ENCODE measurements around the gene TSPAN9.

Gene TSPAN9

DNA sequence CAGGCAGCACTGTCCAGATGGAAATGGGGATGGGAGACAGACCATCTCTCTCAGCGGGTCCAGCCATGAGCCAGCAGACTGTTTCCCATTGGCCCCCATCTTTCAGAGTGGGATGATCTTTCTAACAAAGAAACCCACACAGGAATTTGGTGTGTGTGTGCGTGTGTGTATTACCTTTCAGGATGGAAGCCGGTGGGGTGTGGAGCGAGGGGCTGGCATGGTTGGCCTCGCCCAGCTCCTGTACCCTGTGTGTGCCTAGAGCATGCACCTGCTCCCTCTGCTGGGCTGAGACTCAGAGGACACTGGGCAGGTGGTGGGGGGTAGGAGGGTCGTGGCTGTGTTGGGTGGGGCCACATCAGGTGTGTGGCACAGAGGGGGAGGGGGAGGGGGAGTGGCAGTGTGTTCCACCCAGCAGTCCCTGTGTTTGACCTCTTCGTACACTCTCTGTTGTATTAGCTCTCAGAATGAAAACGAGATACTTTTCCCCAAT lies 33.0 kb upstream of the TSPAN9 start:
- no peak for DNase-seq

DNA sequence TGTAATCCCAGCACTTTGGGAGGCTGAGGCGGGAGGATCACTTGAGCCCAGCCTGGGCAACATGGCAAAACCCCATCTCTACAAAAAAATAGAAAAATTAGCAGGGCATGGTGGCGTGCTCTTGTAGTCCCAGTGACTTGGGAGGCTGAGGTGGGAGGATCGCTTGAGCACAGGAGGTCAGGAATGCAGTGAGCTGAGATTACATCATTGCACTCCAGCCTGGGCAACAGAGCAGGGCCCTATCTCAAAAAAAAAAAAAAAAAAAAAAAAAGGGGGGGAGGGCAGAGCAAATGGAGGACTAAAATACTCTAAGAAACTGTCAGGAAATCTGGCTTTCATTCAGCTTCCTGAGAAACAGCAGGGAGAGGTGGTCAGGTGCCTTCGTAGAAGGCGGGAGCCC lies 31.7 kb upstream of the TSPAN9 start:
- DNase-seq: no peak

DNA sequence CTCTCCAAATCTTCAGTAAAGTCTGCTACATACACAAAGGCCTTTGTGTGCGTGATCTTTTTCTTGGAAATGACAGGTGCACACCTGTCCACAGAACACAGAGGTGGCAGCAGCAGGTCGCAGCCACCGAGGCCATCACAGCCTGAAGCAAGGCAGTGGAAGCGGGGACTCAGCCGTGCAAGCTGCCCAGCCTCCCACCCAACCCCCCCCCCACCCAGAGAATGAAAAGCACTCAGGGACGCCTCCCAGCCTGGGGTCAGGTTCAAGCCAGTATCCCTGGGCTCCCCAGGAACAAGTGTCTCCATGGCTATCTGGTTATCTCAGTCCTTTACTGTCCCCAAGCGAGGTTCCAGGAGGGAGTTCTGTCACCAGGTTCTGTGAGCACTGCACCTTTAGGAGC lies 31.2 kb upstream of the TSPAN9 start:
- no peak for DNase-seq

DNA sequence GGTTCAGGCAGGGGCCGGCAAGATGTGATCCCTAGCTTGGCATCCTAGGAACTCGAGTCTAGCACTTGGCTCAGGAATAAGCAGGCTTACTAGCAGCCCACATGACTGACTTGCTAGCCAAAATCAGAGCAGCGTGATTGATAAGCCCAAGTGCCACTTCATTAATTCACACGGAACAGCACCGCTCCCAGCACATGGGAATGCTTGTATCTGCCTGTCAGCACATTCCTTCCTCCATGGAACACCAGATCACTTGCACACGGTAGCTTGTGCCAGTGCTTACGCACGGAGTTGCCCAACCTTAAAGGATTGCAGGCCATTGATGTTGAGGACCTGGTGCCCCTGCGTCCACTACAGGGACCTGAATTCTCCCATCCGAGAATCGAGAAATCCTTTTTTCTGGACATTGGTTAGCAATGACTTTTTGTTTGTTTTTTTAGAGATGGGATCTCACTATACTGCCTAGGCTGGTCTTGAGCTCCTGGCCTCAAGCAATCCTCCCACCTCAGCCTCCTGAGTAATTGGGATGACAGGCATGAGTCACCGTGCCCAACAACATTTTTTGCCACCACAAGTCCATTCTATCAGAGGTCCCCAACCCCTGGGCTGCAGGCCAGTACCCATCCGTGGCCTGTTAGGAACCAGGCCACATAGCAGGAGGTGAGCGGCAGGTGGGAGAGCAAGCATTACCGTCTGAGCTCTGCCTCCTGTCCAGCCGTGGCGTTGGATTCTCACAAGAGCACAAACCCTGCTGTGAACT lies 30.6 kb upstream of the TSPAN9 start:
- DNase-seq: no peak

DNA sequence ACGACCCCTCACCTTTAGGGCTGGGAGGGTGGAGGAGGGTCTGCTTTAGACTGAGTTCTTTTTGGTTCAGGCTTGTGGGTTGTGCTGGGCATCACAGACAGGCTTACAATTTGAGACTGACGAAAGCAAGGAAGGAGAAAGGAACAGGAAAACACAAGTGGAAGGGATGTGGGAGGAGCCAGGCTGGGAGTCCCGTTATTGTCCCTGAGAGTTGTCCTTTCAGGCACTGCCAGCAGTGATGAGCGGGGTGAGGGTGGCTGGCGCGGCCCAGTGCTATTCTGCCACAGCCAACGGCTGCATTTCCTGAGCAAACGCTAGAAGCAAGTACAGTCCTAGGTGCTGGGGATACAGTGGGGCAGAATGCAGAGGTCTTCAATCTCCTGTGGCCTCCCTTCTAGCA lies 29.2 kb upstream of the TSPAN9 start:
- no peak for DNase-seq

DNA sequence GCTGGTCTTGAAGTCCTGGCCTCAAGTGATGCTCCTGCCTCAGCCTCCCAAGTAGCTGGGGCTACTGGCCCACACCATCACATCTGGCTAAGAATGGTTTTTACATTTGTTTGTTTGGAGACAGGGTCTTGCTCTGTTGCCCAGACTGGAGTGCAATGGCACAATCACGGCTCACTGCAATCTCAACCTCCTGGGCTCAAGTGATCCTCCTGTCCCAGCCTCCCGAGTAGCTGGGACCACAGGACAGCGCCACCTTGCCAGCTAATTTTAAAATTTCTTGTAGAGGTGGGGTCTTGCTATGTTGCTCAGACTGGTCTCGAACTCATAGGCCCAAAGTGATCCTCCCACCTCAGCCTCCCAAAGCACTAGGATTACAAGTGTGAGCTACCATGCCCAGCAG lies 28.6 kb upstream of the TSPAN9 start:
- DNase-seq: no peak

DNA sequence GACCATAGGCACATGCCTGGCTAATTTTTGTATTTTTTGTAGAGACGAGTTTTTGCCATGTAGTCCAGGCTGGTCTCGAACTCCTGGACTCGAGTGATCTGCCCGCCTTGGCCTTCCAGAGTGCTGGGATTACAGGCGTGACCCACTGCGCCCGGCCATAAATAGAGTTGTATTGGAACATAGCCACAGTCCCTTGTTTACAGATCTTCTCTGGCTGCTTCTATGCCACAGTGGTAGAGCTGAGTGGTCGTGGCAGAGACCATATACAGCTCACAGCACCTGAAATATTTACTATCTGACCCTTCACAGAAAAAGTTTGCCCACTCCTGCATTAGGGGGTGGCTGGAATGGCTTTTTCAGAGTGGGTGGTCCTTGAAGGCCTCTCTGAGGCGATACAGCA lies 28.0 kb upstream of the TSPAN9 start:
- no peak for DNase-seq

DNA sequence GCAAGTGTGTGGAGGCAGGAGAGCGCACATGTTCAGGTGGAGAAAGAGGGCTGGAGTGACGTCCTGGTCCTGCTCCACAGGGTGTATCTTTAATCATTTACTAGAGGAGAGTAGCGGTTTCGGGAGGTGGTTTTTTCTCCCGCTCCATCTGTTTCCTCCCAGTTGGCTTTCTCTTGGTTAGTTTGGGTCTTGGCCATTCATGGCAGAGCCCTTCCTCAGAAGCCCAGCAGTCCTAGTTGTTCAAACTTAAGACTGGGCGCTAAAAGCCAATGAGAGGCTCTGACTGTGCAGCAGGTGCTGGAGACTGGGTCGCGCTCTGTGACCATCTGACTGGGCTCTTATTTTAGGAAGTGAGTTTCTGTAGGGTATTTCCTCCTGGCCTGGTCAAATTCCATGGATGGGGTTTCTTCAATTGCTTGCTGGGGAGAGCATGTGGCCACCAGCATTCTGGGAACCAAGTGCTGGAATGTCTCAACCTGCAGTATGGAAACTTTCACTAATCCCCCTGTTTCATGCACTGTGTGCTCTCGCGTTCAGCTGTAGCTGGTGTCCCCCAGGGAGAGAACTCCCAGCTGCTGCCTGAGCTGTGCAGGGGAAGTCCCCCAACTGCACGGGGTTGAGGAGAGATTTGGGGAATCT lies 27.4 kb upstream of the TSPAN9 start:
- peak; percentile 36 to 53 (median 45) for DNase-seq

DNA sequence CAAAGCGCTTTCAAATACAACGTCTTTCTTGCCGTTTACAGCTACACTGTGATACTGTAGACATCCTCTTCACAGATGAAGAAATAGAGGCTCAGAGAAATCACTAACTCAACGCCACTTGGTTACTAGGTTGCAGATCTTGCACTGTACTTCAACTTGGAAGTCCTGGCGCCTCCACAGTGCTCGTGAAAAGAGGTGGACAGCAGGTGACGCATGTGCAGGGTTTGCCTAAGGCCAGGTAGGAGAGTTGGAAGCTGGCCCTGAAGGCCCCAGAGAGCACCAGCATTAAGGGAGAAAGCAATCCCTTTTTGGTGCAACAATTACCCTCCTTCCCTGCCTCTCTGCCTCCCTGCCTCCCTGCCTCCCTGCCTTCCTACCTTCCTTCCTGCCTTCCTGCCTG lies 22.8 kb upstream of the TSPAN9 start:
- no peak for DNase-seq

DNA sequence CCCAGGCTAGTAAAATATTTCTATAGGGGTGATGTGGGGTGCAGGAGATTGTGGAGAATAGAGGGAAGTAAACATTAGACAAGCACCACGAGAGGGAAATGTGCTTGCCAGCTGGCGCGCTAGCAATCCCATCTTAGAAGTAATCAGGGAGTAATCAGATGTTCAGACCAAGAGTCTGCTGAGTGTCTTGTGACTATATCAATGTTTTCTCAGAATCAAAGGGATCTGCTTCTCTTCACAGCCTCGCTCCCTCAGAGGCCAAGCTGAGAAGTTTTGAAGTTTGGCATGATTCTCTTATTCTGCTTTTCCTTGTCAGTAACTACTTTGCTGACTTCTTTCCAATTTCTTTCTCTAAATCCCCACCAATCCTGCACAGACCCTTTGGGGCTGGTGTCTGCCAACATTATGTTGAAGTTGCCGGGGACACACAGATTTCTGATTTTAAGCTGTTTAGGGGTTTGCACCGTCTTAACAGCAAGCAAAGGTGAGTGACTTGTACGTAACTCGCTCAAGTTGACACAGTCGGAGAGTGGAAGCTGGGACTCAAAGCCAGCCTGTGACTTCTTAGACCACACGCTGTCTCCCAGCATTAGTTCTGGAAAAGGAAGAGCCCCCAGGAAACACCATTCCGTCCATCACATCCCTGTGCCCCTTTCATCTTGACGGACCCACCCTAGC lies 22.0 kb upstream of the TSPAN9 start:
- no peak for DNase-seq

DNA sequence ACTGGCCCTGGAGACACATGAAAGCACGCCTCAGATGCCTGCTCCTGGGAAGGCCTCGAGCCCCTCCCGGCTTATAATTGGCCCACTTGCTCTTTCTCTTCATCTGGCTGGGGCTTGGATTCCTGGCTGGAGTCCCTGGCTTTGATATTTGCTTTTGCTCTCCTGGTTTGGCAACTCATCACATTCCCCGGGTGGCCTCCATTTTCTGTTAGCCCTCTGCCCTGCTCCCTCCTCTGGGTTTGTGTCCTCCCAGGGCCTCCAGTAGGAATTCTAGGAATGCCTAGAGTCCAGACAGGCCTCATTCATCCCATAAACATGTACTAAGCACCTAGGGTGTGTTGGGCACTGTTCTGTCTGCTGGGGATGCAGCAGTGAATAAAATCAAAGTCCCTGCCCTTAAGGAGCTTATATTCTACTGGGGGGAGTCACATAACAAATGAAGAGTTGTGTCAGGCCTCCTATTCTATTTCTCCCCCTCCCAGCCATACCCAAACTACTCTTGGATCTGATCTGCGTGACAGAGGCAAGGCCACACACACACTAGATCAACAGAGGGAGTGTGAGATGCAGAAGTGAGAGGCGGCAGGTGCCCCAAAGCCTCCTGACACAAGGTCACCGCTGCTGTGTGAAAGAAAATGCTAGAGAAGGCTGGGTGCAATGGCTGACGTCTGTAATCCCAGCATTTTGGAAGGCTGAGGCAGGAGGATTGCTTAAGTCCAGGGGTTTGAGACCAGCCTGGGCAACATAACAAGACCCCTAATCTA lies 21.3 kb upstream of the TSPAN9 start:
- no peak for DNase-seq

DNA sequence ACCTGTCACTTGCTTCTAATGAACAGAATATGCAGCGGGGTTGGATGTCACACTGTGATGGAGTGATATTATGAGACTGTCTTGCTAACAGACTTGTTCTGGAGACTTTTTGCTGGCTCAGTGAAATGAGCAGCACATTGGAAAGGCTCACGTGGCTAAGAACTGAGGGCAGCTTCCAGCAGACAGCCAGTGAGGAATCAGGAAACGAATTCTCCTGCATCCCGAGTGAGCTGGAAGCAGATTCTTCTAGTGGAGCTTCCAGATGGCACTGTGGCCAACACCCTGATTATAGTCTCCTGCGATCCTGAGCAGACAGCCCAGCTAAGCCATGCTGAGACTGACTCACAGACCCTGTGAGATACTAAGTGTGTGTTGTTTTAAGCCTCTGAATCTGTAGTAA lies 16.1 kb upstream of the TSPAN9 start:
- DNase-seq: no peak

DNA sequence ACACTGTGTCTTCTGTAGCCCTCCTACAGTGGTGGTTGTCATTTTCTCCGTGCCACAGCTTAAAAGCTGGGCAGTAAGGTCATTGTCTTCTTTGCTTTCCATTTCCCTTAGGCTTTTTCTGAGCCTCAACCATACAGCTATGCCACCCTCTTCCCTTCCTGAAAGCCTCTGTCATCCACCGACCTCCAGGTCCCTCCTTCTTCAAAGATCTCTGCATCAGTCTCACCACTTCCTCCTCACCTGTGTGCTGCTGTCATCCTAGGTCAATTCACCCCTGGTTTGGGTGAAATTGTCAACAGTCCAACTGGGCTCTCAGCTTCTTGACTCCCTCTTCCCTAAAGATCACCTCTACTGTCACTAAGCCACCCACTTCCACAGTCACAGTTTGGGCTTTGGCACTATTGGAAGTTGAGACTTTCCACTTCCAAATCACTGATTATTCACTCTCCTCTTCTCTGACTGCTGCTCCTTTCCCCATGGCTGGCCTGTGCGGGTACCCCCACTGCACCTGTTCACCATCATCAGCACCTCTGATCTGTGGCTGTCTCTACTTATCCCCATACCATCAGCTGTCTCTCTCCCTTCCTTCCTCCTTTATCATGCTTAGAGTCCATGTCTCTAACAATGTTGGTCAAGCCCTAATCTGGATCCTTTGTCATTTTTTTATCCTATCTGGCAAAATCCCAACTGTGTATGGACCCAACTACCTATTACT lies 15.5 kb upstream of the TSPAN9 start:
- DNase-seq: no peak

DNA sequence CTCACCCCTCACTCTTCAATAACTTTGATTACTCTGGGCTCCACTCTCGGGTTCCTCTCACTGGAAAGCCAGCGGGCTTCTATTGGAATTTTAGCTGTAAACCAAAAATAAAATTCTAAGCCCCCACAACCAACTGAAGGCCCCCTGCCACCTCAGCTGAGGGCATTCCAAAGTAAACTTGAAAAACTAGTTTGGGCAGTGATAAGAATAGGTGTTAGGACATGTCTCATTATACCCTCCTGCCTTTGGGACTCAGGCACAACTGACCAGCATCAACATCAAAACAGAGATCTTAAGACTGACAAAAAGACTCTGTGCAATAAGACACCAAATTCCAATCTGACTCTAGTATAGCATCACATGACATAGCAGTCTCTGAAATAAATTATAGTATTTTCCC lies 11.9 kb upstream of the TSPAN9 start:
- DNase-seq: no peak

DNA sequence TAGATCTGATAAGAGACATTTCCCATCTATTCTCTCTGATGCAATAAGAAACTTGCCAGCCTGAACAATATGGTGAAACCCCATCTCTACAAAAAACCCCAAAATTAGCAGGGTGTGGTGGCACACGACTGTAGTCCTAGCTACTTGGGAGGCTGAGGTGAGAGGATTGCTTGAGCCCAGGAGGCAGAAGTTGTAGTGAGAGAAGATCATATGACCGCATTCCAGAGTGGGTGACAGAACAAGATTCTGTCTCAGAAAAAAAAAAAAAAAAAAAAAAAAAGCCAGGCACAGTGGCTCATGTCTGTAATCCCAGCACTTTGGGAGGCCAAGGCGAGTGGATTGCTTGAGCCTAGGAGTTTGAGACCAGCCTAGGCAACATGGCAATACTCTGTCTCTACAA lies 11.3 kb upstream of the TSPAN9 start:
- peak in 1 of 3 donors; percentile 22 for DNase-seq

DNA sequence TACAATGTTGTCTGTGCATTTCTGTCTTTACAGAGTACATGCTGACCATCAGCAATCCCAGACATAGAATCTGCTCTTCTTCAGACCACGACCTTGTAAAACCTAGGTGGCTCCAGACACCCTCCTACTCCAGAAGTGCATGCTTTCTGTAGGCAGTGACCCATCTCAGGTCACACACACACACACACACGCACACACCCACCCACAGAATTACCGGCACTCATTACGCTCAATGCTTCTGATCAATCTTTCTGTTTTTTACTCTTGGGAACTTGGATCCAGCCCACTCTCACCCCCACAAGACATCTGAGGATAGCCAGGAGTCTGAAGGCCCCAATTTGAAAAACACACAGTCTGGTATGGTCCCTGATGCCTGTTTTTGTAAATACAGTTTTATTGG lies 7.5 kb upstream of the TSPAN9 start:
- no peak for DNase-seq

DNA sequence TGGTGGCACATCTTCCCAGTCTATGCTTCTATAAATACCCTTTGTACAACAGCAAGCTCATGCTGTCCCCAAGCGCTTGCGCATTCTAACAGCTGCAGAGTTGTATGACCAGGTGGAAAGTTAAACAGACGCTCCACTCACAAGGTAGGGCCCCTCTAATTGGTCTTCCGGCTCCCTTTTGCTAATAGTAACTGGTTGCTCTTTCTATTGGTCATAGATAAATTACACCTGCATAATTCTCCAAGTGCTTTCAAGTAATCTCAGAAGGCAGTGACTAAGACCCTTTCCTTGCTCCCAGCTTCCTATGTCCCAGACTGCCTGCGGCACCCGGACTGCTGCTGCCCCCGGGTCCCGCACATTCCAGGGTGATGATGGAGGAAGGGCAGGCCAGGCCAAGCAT lies 6.1 kb upstream of the TSPAN9 start:
- DNase-seq: no peak

DNA sequence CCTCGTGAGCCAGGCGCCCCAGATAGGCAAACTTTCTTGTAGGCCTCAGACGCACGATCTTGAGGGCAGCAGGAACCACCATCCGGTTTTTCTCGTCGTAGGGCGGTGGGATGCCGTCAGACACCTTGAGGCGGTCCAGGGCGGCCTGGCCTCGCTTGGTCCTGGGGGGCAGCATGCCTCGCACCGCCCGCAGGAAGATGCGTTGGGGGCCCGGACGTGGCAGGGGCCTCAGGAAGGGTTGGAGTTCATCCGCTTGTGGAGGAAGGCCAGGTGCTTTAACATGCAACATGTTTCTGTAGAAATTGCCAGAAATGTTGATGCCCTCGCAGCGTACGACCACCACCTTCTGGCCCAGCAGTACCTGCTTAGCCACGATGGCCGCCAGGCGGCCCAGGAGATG lies 5.5 kb upstream of the TSPAN9 start:
- DNase-seq: no peak

DNA sequence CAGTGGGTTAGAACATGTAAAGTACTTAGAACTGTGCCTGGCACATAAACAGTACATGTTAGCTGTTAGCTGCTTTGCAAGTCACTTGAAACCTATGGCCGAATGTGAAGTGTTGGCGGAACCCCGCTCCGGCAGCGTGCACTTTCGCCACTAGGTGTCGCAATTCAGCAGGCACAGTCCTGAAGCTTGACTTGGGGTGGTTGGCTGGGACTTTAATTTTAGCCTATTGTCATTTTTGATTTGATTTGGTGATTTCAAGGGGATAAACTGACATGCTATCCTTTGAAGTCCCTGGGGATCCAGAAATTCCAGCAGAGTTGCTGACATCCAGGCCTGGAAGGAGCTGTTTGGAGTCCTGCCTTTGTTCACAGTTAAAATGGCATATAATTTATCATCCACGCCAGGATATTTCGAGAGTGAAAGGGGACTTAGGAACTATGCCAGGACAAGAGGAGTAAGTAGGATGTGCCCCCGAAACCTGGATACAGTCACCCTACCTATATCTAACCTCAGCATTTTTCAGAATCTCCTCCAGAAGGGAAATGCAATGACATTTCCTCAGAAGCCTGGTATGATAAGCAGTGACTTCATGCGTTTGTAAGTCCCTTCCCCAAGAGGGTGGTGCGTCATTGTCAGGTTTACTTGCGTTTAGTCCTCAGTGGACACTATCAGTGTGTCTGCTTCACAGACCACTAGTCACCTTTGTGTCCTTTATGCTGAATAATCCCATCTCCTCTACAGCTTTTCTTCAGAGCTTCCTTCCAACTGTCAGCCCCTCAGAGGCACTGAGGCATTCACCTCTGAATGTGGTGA lies 3.5 kb upstream of the TSPAN9 start:
- DNase-seq: peak; percentile 84 to 91 (median 88)

DNA sequence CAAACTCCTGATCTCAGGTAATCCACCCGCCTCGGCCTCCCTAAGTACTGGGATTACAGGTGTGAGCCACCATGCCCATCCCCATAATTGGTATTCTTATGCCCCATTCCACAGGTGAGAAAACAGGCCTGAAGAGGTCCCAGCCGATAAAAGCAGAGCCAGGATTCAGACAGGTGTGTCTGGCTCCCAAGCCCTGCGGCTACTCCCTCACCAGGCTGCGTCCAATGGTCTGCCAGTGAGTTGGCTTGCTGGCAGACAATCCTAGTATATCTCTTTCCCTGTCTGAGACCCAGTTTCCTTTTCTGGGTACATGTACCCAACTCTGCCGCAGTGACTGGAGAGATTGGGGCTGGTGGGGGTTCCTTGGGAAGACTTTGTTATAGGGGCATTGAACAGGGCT lies 1.9 kb upstream of the TSPAN9 start:
- no peak for DNase-seq

DNA sequence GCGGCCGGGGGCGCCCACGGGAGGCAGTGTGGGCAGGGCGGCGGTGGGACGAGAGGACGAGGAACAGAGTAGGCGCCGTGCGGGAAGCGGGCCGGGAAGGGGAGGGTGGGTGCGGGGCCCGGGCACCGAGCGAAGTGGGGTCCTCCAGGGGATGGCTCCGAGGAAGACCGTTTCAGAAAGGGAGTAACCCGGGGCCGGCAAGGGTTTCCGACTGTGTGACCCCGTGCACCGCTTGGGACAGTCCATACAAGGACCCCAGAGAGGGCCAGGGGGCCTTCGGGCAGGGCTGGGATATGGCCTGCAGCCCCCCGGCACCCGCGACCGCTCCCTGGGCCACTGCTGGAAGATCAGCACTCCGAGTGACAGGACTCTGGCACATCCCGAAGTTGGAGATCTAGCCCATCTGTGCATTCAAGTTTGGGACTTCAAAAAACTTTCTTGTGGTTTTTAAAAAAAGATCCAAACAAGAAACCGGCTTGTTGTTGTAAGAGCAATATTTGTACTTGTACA lies 448 bp downstream of the TSPAN9 start:
- no peak for DNase-seq
